GM23338 (cell line): Measurements from ENCODE around the gene PKHD1. TPM values are rescaled to one million over a fixed set of nuclear protein-coding genes. Genes with fewer than 3 reads are reported as not detected.

Experiments used
- ATAC-seq: fragments of 200-7000 bp; cut with Tn5 transposase; 3 replicates; pipeline ENCODE4 v1.9.1; 2020
- DNase-seq: peaks from one replicate; pipeline ENCODE4 v3.0.0-alpha.2; 2015; ENCODE audit warnings: low spot score
- H2AFZ ChIP-seq: fragments of 200-600 bp; sonication (generic); 2 replicates; pipeline ENCODE4 v1.8.0; 2016; ENCODE audit warnings: antibody characterized with exemption, mild to moderate bottlenecking, moderate library complexity
- H3F3A ChIP-seq: fragments of 200-600 bp; sonication (generic); replicated peaks from 2 replicates; pipeline ENCODE4 v1.8.0; 2017; ENCODE audit warnings: antibody characterized with exemption, mixed run types, low read depth
- H3K27ac ChIP-seq: fragments of 200-600 bp; sonication (generic); 2 replicates; pipeline ENCODE4 v1.6.1; 2016; ENCODE audit warnings: low read depth
- H3K27me3 ChIP-seq: fragments of 200-600 bp; sonication (generic); 2 replicates; pipeline ENCODE4 v1.8.0; 2016; ENCODE audit warnings: mild to moderate bottlenecking, mixed run types, moderate library complexity; ENCODE audit not compliant: insufficient read depth
- H3K36me3 ChIP-seq: fragments of 200-600 bp; sonication (generic); 2 replicates; pipeline ENCODE4 v1.8.0; 2016; ENCODE audit warnings: mild to moderate bottlenecking; ENCODE audit not compliant: insufficient read depth
- H3K4me1 ChIP-seq: fragments of 200-600 bp; sonication (generic); 2 replicates; pipeline ENCODE4 v1.8.0; 2016; ENCODE audit warnings: mild to moderate bottlenecking, moderate library complexity; ENCODE audit not compliant: insufficient read depth
- H3K4me2 ChIP-seq: fragments of 200-600 bp; sonication (generic); 2 replicates; pipeline ENCODE4 v1.7.1; 2017; ENCODE audit warnings: mixed run types
- H3K4me3 ChIP-seq: fragments of 200-600 bp; sonication (generic); 2 replicates; pipeline ENCODE4 v1.6.1; 2016; ENCODE audit warnings: mixed run types
- H3K79me2 ChIP-seq: fragments of 200-600 bp; sonication (generic); replicated peaks from 2 replicates; pipeline ENCODE4 v1.8.0; 2017; ENCODE audit warnings: mild to moderate bottlenecking; ENCODE audit not compliant: insufficient read depth
- H3K9me2 ChIP-seq: fragments of 200-600 bp; sonication (generic); 2 replicates; pipeline ENCODE4 v1.8.0; 2017; ENCODE audit not compliant: insufficient read depth
- H4K20me1 ChIP-seq: fragments of 200-600 bp; sonication (generic); replicated peaks from 2 replicates; pipeline ENCODE4 v1.8.0; 2017; ENCODE audit warnings: mild to moderate bottlenecking; ENCODE audit not compliant: insufficient read depth
- H3K27ac Mint-ChIP-seq: 2 replicates; pipeline ENCODE4 v1.8.0; 2020; ENCODE audit warnings: inconsistent platforms, mild to moderate bottlenecking, moderate library complexity, mixed read lengths
- H3K27me3 Mint-ChIP-seq: 3 replicates; pipeline ENCODE4 v1.8.0; 2022; ENCODE audit warnings: low read depth, mild to moderate bottlenecking, moderate library complexity, mixed read lengths, inconsistent platforms; ENCODE audit not compliant: insufficient read depth, poor library complexity
- H3K36me3 Mint-ChIP-seq: 3 replicates; pipeline ENCODE4 v1.8.0; 2021; ENCODE audit warnings: low read depth, mild to moderate bottlenecking, inconsistent platforms, moderate library complexity, mixed read lengths
- H3K4me1 Mint-ChIP-seq: 3 replicates; pipeline ENCODE4 v1.8.0; 2020; ENCODE audit warnings: mild to moderate bottlenecking, inconsistent platforms, mixed read lengths
- H3K4me3 Mint-ChIP-seq: 3 replicates; pipeline ENCODE4 v1.8.0; 2021; ENCODE audit warnings: moderate library complexity, mild to moderate bottlenecking, inconsistent platforms, mixed read lengths
- H3K9me3 Mint-ChIP-seq: 3 replicates; pipeline ENCODE4 v1.8.0; 2020; ENCODE audit warnings: moderate library complexity, mild to moderate bottlenecking, inconsistent platforms, mixed read lengths
- ETS1 ChIP-seq: IDR thresholded peaks from 2 replicates; pipeline ENCODE4 v1.6.1; 2016; ENCODE audit warnings: antibody characterized with exemption
- EZH2 ChIP-seq: fragments of 200-600 bp; sonication (generic); IDR thresholded peaks from one replicate; pipeline ENCODE4 v1.8.0; 2017; ENCODE audit warnings: antibody characterized with exemption, mild to moderate bottlenecking, low read depth; ENCODE audit not compliant: unreplicated experiment
- EZH2phosphoT487 ChIP-seq: fragments of 200-600 bp; sonication (generic); IDR thresholded peaks from one replicate; pipeline ENCODE4 v1.8.1; 2018; ENCODE audit warnings: antibody characterized with exemption; ENCODE audit not compliant: unreplicated experiment
- JUNB ChIP-seq: IDR thresholded peaks from one replicate; pipeline ENCODE4 v1.6.1; 2016; ENCODE audit warnings: antibody characterized with exemption; ENCODE audit not compliant: unreplicated experiment
- NANOG ChIP-seq: IDR thresholded peaks from 2 replicates; pipeline ENCODE4 v1.6.1; 2016; ENCODE audit warnings: antibody characterized with exemption, borderline replicate concordance
- POLR2AphosphoS5 ChIP-seq: IDR thresholded peaks from 2 replicates; pipeline ENCODE4 v1.6.1; 2016; ENCODE audit warnings: antibody characterized with exemption, low read depth
- REST ChIP-seq: IDR thresholded peaks from one replicate; pipeline ENCODE4 v1.6.1; 2018; ENCODE audit warnings: antibody characterized with exemption; ENCODE audit not compliant: unreplicated experiment
- STAT1 ChIP-seq: IDR thresholded peaks from one replicate; pipeline ENCODE4 v1.6.1; 2016; ENCODE audit warnings: antibody characterized with exemption; ENCODE audit not compliant: unreplicated experiment
- ZNF114 ChIP-seq: fragments of 250-450 bp; sonication (Bioruptor Pico); IDR thresholded peaks from 2 replicates; pipeline ENCODE4 v1.5.0; 2020; ENCODE audit warnings: mild to moderate bottlenecking, moderate library complexity
- ZNF331 ChIP-seq: fragments of 250-450 bp; sonication (Bioruptor Pico); IDR thresholded peaks from 2 replicates; pipeline ENCODE4 v1.5.0; 2020; ENCODE audit warnings: low read depth, mild to moderate bottlenecking, moderate library complexity
- ZNF462 ChIP-seq: fragments of 250-450 bp; sonication (Bioruptor Pico); IDR thresholded peaks from 2 replicates; pipeline ENCODE4 v1.5.0; 2020; ENCODE audit warnings: mild to moderate bottlenecking, moderate library complexity
- polyA plus RNA-seq: library from polyadenylated mRNA; unstranded; fragments of >200 nt; fragmentation: Nextera tagmentation; extraction: Ambion mirVana; gene quantifications from 2 replicates; pipeline ENCODE4 v1.2.1, GENCODE V29; 2016
- total RNA-seq: library from RNA; depleted of rRNA; stranded (reverse); fragments of >200 nt; shearing (Covaris generic); gene quantifications from 2 replicates; pipeline ENCODE4 v1.2.3, GENCODE V29; 2014

PKHD1 gene
- total and polyA plus RNA-seq, 2 experiments from 2014 or later: 0.03 to 0.07 TPM

GRCh38 chr6:52055451-52055850 lies 32.0 kb downstream of the PKHD1 start:
- TF ChIP-seq ZNF331 (no peak), POLR2AphosphoS5 (no peak)
- ATAC-seq (no peak), DNase-seq (no peak)
- H3K36me3 ChIP-seq: no peaks in the 10 kb centered on the region
- H3K4me1 ChIP-seq: 0 out of 2 replicates have a peak, but pooled peaks cover 15% of the 10 kb centered on the region
- Mint-ChIP-seq H3K9me3 (no peaks in the 10 kb centered on the region), H3K27me3 (peaks cover 4% of the 10 kb centered on the region), H3K4me3 (no peak overlapping the region), H3K27ac (no peak overlapping the region), H3K4me1 (peaks cover 11% of the 10 kb centered on the region), H3K36me3 (no peaks in the 10 kb centered on the region)
- H3K4me3 ChIP-seq: no peak overlapping the region
- no peaks in the 10 kb centered on the region for H4K20me1 ChIP-seq
- H3K27me3 ChIP-seq: no peaks in the 10 kb centered on the region
- no peaks in the 10 kb centered on the region for H3F3A ChIP-seq
- H3K27ac ChIP-seq: no peak overlapping the region
- 0 out of 2 replicates have a peak, but pooled peaks cover 2% of the 10 kb centered on the region for H3K9me2 ChIP-seq
- no peak overlapping the region for H2AFZ ChIP-seq
- no peaks in the 10 kb centered on the region for H3K79me2 ChIP-seq
- H3K4me2 ChIP-seq: no peak overlapping the region

GRCh38 chr6:52053038-52053695 lies 34.2 kb downstream of the PKHD1 start:
- H3K27me3 Mint-ChIP-seq: peaks cover 6% of the 10 kb centered on the region
- no peak overlapping the region for H3K4me3 ChIP-seq
- H3K27me3 ChIP-seq: no peaks in the 10 kb centered on the region
- H3K79me2 ChIP-seq: no peaks in the 10 kb centered on the region
- H3K36me3 ChIP-seq: no peaks in the 10 kb centered on the region
- no peak overlapping the region for H3K4me3 Mint-ChIP-seq
- no peaks in the 10 kb centered on the region for H4K20me1 ChIP-seq
- H3K27ac ChIP-seq: no peak overlapping the region
- H3K9me2 ChIP-seq: 0 out of 2 replicates have a peak, but pooled peaks cover 2% of the 10 kb centered on the region
- no peak overlapping the region for H2AFZ ChIP-seq
- H3K4me2 ChIP-seq: no peak overlapping the region
- DNase-seq (no peak), ATAC-seq (no peak)
- no peak overlapping the region for H3K27ac Mint-ChIP-seq
- H3K9me3 Mint-ChIP-seq: no peaks in the 10 kb centered on the region
- H3K4me1 ChIP-seq: 0 out of 2 replicates have a peak, but pooled peaks cover 15% of the 10 kb centered on the region
- peaks cover 19% of the 10 kb centered on the region for H3K4me1 Mint-ChIP-seq
- H3F3A ChIP-seq: no peaks in the 10 kb centered on the region
- H3K36me3 Mint-ChIP-seq: no peaks in the 10 kb centered on the region
- TF ChIP-seq ZNF331 (no peak), ETS1 (no peak), REST (no peak), EZH2 (no peak), JUNB (no peak), NANOG (no peak), ZNF462 (no peak), EZH2phosphoT487 (no peak), STAT1 (no peak), POLR2AphosphoS5 (no peak), ZNF114 (CRISPR knock-in tag) (no peak)
